HG02840 (cell line): ENCODE results near the gene C1orf116.
"Not testable (repeated sequence)": the region's sequence is repeated elsewhere in the genome, so short reads cannot be mapped to it uniquely, and the experiment has no call there.

Experiments
- ATAC-seq: cut with Tn5 transposase; IDR thresholded peaks from one replicate; pipeline ENCODE4 v1.9.1; 2021; ENCODE audit warnings: mild to moderate bottlenecking, moderate library complexity, moderate number of reproducible peaks; ENCODE audit not compliant: unreplicated experiment, low FRiP score

C1orf116 gene

DNA sequence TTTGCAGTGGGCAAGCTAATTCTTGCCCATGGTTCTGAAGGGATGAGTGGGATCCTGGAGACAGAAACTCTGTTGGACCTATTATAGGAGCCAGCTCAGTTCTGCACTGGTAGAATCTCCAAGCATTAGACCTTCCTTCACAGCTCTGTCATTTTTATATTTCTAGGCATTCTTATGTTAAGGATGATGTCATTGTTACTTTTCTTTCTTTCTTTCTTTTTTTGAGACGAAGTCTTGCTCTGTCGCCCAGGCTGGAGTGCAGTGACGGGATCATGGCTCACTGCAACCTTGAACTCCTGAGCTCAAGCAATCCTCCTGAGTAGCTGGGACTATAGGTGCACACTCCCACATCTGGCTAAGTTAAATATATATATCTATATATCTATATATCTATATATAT is 28.0 kb upstream of the C1orf116 start:
- ATAC-seq: no peak

DNA sequence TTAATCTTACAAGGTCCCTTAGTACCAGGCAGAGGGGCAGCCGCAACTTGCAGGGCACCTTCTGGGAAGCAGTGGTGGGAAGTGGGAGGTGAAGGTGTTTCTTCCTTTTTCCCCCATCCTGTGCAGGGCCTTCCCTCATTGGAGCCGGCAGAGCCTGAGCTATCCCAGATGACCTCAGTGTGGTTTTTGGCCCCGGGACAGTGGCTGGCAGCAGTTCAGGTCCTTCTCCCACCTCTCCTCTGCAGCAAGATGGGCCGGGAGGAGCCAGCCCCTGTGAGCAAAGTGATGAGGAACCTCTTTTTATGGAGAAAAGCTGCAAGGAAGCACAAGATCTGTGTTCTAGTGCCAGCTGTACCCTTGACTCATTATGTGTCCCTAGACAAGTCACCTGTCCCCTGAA is 27.3 kb upstream of the C1orf116 start:
- ATAC-seq: no peak

DNA sequence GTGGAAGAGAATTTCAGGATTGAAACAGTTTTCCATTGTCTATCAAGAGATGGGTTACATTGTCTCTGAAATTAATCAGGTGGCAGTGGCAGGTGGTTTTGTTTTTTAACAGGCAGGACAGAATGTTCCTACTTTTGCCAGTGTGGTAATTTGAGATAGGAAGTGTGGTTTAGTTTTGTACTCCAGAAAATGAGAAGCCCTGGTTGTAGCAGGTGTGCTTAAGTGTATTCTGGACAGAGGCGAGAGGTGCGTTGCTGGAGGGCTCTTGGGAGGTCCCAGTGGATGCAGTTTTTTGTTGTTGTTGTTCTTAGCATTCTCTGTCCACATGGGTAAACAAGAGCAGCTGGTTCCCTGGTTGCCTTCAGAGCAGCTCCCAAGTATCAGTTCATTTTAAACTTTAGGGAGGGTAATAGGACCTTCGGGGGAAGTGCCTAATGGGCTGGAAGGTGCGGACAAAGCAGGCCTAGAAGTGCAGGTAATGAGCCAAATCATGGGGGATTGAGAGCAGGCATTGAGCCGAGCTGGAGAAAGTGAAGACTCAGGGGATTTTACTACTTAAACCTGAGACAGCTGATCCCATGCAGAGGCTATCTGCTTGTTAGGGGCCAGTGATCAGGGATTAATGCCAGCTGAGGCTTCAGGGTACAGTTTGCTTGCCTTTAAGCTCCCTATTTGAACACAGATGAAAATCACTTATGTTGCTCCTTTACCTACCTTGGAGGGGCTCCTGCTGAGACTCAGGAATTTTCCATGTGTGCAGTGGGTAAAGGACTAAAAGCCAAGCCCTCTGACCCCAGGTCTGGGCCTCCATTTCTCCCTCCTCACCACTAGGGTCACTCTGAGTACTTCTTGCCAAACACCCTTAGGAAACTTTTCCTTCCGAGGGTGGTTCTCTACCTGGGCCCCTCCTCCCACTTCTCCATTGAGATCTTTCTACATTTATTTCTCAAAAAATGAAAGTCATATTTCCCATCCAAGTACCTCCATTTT is 26.6 kb upstream of the C1orf116 start:
- no peak for ATAC-seq

DNA sequence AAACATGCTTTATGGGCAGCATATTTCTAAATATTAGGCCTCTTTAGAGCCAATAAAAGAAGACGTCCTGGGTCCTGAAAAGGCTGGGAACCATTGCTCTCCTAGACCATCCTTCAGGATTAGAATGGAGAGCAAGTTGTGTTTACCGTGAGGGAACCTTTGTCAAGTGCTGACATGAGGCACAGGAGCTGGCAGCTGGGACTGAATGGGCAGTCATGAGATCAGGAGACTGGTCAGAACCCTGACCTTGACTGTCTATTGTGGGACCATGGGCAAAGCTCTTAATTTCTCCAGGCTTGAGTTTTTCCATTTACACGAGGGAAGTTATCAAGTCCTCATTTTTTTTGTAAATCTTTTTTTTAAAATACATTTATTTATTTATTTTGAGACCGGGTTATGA is 25.7 kb upstream of the C1orf116 start:
- no peak for ATAC-seq

DNA sequence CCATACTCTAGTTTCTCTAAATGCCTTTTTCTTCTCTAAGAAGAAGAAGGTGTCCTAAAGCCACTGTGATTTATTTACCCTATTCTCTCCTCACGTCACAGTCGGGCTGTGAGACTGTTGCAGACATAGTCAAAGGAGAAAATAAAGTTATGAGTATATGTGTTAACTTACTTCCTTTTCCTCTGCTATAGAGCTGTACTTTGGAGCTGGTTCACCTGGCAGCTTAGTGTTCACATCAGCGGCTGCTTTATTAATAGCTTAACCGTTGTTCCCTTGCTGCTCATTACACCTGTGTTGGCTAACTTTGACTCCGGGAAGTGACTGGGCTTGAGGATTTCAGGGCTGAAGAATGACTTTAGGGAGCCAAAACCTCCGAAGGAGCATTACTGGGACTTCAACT is 24.1 kb upstream of the C1orf116 start:
- no peak for ATAC-seq

DNA sequence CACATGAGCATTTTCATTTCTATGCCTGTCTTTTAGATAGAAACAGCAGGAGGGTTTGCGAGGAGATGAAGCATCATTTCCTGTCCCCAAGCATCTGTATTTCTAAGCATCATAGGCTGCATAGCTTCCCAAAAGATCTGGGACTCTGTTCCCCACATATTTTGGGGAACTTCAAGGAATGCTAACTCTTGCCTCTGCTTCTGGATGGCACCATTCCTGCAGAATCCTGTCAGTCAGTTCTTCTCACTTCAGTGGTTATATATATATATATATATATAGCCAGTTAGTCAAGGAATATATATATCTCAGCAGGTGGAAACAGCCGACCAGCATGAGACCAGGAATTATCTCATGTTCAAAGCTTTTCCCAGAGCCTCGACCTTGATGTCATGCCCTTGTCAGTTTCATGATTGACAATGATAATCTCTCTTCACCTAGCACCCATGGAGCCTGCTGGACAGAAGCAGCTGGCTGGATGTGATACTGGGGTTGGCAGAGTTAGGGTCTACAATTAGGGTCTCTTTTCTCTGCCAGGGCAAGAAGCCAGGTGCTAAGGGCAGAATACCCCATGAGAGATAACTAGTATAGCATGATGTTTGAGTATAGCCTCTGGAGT is 22.9 kb upstream of the C1orf116 start:
- ATAC-seq: no peak

DNA sequence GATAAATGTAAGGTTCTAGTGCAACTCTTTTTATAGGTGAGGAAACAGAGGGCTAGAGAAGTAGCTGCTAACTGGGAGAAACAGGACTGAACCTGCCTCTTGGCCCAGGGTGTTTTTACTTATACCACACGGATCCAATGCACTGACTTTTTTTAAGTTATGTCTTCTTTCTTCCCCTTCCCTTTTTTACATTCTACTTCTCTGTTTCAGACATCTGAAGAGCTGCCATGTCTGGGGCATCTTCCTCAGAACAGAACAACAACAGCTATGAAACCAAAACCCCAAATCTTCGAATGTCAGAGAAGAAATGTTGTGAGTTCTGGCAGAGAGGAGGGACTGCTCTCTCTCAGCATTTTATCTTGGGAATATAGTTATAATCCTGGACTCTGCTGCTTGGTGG is 21.9 kb upstream of the C1orf116 start:
- no peak for ATAC-seq

DNA sequence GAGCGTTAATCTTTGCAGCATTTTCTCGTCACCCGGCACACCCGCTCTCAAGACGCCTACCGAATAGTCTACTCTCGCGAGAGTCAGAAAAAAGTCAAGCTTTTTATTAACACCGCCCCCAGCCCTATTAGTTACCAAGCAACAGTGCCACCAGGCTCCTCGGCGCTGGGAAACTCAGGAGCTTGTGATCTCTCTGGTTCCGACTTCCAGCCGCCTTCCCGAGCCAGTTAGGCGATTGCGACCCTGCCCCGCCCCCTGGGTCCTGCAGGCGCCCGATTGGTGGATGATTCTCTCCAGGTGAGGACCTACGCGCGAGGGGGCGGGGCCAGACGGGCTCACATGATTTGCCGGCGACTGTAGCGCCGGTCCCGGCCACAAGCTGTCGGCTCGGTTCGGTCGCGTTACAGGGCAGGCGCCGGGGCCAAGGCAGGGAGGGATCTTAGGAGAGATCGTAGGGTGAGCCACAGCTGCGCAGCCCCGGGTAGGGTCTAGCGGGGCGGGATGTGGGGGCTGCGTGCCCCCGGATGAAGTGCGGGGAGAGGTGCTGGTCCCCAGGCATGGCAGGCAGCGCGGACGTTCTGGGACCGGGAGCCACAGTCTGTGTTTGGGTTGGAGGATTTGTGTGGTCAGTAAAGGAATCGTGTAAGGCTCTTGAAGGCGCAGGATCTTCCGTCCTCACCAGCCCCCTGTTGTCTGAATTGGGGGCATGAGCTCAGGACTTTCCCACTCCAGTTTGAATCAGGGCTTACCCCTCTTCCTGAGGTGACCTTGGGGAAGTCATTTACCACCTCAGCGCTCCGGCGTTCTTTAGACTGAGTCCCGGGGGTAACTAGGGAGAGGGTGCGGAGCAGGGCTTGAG is 20.6 kb upstream of the C1orf116 start, which contains the start of gene PFKFB2:
TSS of gene PFKFB2 (plus strand) at position 365 of the 859 bp plus-strand sequence. CDS start 1,443 bp downstream, outside the sequence.
- peak; percentile 72 for ATAC-seq

DNA sequence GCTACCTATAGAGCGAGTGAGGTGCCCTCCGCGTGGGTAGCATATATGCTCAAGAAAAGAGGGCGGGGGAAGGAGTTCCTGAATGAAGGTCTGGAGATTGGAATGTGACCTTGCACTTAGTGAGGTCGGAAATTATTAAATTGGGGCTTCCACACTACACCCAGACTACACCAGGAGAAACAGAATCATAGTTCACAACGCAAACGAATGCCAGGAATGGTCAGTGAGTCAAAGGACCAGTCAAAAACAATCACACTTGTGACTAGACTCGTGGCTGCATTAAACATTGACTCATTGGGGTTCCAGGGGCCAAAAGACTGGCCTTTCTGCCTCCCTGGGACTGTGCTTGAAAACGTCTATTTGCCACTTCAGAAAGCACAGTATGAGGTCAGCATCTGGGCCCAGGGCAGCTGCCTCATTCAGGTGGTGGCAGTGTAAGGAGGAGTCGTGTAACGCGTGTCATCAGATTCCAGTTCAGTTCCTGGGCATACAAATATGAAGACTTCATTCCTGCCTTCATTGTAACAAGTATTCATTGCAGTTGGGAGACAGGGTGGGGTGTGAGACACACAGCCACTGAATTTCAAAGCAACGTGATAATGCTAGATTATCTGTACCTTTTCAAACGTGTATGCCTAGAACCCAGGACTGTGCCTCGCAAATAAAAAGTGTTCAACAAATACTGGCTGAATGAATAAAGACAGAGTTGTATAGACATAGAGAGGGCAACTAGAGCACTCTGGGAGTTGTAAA is 18.8 kb upstream of the C1orf116 start, which contains the start of gene YOD1:
TSS of gene YOD1 (minus strand) at position 18 of the 753 bp plus-strand sequence. CDS start 178 bp downstream, outside the sequence.
- no peak for ATAC-seq

DNA sequence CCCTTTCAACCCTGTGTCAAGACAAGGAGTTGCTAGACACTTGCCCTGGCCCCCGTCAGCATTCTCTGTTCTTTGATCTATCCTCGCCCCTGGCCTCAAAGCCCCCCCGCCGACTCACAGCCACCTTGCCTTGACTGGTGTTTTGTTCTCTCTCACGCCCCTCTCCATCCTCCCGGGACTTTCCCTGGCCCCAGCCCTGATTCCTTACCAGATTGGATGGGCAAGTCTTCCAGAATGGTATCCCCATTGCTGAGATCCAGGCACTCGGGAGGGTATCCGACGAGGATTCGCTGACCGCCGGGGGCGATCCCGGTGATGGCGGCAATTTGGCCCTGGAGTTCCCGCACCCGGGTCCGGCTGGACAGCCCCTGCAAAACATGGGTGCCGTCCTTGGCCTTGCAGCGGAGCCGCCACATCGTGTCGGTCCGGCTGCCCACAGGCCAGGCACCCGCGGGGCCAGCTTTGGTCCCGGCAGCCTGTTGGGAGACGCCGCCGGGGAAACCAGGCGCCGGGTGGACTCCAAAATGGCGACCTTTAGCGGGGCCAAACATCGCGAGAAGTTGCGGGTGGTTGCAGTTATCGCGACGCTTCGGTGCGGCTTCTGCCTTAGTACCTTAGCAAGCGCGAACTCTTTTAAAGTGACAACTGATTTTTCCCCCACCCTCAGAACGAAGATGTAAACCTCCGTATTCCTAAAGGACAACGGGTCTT is 18.1 kb upstream of the C1orf116 start:
- ATAC-seq: no peak

DNA sequence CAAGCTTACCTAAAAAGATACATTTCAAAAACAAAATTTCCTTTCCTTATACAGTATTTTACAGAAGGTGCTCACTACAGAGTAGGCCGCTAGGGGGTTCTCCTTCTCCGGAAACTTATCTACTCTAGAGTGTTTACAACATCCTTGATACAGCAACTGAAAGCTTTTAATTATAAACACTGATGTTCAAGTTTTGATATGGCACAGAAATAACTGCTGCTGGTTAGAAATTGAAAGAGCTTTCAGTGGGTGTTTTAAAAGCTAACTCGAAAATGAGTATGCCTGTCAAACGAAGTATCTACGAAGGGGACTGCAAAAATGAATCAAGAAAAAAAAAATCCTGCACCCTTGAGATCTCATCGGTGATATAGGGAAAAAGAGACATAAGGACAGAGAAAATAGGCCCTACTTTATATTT is 17.4 kb upstream of the C1orf116 start:
- no peak for ATAC-seq

DNA sequence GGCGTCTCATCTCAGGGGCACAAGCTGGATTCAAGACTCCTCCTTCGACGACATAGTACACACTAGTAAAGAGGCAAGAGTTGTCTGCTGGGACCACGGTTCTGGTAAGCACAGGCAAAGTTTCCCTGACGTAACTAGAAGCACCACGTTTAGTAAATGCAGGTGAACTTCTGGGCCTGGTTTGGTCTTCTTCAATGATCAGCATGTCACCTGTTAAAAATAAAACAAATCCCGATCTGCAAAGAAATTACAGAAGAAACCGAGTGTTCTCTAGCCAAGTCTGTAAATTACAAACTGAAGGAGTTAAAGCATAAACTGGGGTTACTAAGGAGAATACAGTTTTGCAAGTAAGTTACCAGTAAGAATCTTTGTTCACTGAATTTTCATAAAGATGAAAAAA is 17.0 kb upstream of the C1orf116 start:
- ATAC-seq: no peak

DNA sequence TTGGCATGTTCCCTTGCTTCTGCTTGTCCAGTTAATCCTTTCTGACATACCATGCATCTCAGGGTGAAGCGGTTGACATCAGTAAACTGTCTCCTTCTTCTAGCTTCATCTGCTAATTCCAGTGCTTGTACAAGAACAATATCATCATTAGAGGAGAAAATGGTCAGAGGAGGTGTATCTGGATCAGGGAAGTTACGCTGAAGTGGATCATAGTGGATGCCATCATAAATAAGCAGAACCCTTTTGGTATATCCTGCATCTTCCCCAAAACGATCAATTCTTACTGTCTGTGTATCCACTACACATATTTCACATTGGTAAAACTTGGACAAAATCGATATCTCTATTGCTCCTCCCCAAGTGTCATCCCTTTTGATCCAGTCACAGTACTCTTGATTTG is 16.5 kb upstream of the C1orf116 start:
- no peak for ATAC-seq

DNA sequence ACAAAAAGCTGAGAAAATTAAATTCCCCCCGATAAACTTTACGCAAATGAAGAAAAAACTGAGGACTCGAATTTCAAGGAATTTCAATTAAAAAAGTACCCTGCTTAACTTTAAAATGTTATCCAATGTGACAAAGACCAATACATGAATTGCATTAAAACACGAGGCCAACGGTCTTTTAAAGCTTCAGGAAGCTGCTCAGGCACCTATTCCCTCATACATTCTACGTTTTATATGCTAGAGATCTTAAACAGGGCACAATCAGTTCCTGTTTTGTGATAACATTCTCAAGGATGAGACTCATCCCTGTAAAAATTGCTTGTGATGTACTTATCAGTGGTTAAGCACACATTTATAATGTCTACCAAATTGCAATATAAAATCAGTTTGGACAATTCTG is 15.5 kb upstream of the C1orf116 start:
- no peak for ATAC-seq

DNA sequence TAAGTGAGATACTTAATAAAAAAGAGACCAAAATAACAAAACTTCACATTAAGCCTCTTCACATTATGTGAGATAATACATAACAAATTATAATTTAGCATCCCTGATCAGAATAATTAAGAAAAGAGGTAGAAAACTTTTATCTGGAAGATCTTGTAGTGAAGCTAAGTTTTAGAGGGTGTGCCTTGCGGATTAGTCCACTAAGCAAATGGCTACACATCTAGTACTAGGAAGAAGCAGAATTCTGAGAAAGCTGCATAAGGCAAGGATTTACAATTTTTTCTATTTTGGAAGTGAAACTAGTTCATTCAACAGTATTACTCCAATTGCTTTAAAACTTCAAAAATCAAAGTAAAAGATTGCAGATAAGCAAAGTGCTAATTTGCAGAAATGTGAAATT is 14.9 kb upstream of the C1orf116 start:
- no peak for ATAC-seq

DNA sequence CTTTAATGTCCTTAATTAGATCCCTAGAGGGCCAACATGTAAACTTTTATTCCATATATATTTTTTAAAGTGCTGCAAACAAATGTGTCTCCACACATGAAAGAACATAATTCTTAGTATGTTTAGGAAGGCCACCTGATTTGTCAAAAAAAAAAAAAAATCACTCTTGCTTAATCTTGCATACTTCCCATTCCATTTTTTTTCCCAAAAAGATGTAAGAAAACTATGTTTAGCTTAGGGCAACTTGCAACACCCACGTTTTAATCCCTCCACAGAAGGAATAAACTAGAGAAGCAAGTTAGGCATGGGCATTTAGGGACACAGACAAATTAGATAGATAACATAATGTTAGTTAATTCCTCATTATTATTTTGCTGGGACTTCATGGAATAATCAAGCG is 12.9 kb upstream of the C1orf116 start:
- no peak for ATAC-seq

DNA sequence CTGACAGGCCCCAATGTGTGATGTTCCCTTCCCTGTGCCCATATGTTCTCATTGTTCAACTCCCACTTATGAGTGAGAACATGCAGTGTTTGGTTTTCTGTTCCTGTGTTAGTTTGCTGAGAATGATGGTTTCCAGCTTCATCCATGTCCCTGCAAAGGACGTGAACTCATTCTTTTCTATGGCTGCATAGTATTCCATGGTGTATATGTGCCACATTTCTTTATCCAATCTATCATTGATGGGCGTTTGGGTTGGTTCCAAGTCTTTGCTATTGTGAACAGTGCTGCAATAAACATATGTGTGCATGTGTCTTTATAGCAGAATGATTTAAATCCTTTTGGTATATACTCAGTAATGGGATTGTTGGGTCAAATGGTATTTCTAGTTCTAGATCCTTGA is 8.8 kb upstream of the C1orf116 start:
- ATAC-seq: not testable (repeated sequence)

DNA sequence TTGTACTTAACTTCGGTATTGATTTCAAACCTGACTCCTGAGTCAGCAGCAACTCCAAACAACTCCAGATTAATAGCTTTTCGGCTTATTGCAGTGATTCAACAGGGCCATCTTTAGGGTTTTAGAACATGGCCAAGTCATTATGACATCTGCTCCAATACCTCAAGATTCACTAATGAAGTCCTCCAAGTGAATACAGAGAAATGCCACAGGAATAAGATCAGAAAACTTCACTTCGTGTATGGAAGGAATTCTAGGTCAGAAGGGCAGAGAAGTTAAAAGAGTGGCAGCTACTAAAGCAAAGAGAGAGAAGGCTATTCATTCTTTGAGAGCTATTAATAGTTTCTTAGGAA is 7.6 kb upstream of the C1orf116 start:
- no peak for ATAC-seq

DNA sequence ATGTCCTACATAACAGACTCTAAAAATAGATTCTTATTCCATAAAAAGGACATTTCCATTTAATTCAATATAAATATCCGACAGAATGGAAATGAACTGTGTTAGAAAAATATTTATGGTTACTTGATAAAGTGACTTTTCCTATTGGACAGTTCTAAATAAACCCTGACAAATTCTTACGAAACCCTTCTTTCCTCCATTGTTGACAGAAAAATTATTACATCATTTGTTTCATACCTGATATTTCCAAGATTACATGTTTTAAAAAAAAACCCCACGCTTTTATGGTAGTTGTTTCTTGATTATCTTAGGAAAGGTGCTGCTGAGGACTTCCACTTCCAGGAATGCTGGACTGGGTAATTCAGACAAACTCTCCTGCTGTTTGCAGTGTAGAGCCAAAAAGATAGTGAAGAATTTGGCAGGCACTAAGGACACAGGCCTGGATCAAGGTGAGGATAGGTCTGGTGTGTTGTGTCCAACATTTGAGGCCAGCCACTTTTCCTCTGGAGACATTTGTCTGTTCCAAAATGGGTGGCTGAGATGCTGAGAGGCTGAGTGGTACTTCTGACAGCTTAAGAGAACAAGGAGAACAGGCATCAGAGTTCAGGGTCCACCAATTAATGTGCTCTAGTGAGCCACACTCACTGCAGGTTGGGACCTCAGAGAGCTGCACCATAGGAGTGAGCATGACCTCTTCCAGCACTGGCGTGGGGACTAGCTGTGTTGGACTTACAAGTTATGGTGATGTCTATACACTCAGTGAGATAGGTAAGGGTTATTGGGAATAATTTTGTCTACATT is 7.0 kb upstream of the C1orf116 start:
- no peak for ATAC-seq
